ENCODE measurements around the gene SLC44A4.
"Not testable (repeated sequence)": the region's sequence is repeated elsewhere in the genome, so short reads cannot be mapped to it uniquely, and the experiment has no call there.

The SLC44A4 gene

DNA sequence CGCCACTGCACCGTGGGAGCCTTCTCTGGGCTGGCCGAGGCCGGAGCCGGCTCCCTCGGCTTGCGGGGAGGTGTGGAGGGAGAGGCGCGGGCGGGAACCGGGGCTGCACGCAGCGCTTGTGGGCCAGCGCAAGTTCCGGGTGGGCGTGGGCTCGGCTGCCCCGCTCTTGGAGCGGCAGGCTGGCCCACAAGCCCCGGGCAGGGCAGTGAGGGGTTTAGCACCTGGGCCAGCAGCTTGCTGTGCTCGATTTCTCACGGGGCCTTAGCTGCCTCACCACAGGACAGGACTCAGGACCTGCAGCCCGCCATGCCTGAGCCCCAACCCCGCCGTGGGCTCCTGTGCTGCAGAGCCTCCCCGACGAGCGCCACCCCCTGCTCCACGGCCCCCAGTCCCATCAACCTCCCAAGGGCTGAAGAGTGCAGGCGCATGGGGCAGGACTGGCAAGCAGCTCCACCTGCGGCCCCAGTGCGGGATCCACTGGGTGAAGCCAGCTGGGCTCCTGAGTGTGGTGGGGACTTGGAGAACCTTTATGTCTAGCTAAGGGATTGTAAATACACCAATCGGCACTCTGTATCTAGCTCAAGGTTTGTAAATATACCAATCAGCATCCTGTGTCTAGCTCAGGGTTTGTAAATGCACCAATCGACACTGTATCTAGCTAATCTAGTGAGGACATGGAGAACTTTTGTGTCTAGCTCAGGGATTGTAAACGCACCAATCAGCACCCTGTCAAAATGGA is 26.6 kb downstream of the SLC44A4 start:
- FAIRE-seq = not testable (repeated sequence)

DNA sequence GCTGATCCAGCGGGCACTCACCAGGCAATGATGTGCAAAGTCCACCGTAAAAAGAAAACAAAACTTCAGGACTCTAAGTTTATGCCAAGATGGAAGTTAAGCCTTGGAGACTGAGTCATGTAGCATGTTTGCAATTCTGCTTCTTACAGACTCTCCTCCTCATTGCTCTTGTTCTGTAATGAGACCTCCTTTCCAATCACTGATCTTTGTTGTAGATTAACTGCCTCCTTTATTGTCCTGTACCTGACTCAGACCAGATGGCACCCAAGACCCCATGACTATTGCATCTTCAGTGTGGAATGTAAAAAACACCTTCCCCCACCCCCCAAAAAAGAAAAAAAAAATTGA is 27.3 kb downstream of the SLC44A4 start:
- no peak for FAIRE-seq

DNA sequence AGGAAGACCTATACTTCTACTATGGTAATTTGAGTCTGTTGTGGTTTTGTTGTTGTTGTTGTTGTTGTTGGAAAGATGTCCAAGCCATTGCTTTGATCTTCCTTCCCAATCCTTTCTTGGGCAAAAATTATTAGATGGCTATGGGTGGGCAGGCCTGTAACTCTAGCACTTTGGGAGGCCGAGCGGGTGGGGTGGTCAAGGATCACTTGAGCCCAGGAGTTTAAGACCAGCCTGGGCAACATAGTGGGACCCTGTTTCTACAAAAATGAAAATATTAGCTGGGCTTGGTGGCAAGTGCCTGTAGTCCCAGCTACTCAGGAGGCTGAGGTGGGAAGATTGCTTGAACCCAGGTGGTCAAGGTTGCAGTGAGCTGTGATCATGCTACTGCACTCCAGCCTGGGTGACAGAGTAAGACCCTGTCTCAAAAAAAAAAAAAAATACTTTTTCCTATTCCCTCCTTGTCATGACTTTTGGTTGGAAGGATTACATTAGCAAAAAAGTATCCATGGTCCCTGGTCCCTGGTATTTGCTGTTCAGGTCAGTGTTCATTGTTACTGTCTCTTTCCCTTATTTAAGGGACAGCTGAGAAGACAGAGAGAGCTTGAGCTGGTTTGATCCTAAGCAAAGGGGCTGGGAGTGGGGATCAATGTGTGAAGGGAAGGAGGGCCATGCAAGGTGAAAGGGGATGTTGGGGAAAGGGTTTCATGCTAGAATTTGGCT is 27.9 kb downstream of the SLC44A4 start:
- FAIRE-seq = no peak

DNA sequence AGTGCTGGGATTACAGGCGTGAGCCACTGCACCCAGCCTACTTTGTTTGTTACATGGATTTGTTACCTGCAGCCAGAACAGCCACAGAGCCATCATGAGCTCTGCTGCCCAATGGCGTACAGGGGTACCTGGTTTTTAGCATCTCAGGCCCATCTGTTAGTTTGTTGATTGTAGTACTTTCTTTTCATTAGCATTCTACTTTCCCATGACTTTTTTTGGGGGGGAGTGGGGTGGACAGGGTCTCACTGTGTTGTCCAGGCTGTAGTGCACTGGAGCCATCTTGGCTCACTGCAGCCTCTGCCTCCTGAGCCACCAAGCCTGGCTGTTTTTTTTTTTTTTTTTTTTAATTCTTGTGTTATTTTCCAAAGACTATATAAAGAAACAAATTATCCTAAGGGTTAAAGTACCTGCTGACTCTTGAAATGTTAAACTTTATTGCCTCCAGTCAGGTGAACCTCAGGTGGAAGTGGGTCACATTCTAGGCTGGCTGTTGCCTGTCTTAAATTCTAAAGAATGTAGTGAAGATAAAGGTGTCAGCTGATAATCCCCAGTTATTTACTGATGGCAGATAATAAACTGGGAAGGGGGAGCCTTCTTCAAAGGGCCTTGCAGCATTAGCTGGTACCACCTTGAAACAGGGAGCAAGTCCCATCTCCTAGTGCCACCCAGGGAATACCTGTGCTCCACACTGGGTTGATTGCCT is 31.4 kb downstream of the SLC44A4 start:
- FAIRE-seq = no peak

DNA sequence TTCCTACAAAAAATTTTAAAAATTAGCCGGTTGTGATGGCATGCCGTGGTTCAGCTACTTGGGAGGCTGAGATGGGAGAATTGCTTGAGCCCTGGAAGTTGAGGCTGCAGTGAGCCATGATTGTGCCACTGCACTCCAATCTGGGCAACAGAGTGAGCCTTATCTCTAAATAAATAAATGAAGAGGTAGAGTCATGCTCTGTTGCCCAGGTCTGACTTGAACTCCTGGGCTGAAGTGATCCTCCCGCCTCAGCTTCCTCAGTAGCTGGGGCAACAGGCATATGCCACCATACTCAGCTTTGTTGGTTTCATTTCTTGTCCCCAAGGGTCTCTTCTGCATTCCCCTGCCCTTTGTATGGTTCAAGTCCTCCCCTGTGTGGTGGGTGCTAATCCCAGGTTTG is 34.3 kb downstream of the SLC44A4 start:
- no peak for FAIRE-seq

DNA sequence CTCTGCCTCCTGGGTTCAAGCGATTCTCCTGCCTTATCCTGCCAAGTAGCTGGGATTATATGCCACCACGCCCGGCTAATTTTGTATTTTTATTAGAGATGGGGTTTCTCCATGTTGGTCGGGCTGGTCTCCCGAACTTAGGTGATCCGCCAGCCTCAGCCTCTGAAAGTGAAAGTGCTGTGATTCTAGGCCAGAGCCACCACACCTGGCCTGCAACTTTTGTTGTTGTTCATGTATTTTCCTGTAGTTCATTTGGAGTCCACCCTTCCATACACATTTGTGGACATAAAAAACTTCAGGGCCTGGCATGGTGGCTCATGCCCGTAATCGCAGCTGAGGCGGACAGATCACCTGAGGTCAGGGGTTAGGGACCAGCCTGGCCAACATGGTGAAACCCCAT is 36.7 kb downstream of the SLC44A4 start:
- FAIRE-seq = no peak

DNA sequence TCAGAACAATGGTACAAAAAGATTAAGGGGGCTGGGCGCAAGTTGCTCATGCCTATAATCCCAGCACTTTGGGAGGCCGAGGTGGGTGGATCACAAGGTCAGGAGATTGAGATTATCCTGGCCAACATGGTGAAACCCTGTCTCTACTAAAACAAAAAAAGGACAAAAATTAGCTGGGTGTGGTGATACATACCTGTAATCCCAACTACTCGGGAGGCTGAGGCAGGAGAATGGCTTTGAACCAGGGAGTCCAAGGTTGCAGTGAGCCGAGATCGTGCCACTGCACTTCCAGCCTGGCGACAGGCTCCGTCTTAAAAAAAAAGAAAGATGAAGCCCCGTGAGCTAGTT is 39.0 kb downstream of the SLC44A4 start:
- FAIRE-seq = not testable (repeated sequence)

DNA sequence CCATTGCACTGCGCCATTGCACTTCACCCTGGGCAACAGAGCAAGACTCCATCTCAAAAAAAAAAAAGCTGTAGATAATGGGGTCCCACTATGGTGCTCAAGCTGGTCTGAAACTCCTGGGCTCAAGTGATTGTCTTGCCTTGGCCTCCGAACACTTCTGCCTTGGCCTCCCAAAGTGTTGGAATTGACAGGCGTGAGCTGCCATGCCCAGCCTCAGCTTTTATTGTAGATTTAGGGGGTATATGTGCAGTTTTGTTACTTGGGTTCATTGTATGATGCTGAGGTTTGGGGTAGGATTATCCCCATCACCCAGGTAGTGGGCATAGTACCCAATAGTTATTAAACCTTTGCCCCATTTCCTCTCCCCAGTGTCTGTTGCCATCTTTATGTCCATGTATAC is 39.8 kb downstream of the SLC44A4 start:
- no peak for FAIRE-seq

DNA sequence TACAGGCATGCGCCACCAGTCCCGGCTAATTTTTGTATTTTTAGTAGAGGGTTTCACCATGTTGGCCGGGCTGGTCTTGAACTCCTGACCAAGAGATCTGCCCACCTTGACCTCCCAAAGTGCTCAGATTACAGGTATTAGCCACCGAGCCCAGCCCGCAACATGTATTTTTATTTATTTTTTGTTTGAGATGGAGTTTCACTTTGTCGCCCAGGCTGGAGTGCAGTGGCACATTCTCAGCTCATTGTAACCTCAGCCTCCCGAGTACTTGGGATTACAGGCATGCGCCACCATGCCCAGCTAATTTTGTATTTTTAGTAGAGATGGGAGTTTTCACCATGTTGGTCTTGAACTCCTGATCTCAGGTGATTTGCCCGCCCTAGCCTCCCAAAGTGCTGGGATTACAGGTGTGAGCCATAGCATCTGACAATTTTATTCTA is 40.7 kb downstream of the SLC44A4 start:
- not testable (repeated sequence) for FAIRE-seq

DNA sequence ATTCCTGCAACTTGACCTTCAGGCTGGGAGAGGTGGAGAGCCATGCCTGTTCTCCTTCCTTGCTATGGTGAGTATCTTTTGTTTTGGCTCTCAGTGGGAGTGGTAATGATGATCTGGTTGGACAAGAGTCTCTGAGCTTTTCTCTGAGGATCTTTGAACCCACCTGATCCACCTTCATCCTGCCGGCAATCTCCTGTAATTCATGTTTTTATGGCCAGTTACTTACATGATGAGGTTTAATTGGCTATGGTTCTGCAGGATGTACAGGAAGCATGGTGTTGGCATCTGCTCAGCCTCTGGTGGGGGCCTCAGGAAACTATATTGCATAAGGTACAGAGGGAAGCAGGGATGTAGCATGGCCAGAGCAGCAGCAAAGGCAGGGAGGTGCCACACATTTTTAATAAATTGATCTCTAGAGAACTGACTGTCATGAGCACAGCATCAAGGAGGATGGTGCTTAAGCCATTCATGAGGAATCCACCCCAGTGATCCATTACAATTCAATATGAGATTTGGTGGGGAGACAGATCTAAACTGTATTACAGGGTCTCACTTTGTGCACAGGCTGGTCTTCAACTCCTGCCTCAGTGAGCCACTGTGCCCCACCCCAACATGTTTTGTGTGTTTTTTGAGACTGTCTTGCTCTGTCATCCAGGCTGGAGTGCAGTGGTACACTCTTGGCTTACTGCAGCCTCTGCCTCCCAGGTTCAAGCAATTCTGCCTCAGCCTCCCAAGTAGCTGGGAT is 41.3 kb downstream of the SLC44A4 start:
- FAIRE-seq = no peak

DNA sequence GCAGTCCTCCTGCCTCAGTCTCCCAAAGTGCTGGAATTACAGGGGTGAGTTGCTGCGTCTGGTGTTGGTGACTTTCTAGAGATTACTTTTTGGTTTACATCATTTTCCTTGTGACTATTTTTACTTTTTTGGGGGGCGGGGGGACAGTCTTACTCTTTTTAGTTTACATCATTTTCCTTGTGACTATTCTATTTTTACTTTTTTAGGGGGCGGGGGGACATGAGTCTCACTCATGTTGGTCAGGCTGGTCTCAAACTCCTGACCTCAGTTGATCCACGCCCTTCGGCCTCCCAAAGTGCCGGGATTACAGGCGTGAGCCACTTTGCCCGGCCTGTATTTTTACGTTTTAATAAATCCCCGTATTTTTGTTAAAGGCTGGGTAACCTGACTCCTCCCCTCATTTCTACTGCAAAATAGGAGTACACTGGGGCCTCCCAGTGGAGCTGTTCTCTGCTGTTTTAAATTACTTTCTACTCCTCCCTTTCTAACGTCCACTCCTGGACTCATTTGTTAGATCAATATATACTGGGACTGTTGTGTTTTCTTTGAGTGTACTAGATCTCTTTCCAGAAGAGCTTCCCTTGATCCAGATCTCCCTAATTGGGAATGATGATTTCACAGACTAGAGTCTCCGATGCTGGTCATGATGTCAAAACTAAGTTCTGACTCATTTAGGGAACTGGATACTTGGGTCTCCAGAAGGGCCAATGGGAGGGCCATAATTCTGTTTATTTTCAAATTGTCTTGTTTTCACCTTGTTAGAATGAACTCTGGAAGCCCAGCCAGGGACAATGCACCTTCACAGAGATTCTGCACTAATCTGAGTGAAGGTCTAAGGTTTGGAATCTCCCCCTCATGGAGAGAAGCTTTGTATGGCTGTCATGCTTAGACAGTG is 42.1 kb downstream of the SLC44A4 start:
- no peak for FAIRE-seq

DNA sequence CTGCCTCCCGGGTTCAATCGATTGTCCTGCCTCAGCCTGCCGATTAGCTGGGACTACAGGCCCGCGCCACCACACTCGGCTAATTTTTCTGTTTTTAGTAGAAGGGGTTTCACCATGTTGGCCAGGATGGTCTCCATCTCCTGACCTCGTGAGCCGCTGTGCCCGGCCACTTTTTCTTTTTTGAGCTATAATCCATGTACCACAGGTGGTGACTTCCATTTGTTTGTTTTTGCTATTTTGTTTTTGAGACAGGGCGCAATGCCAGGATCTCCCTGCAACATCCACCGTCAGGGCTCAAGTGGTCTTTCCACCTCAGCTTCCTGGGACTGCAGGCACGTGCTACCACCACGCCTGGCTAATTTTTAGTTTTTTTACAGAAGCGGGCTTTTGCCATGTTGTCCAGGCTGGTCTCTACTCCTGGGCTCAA is 42.7 kb downstream of the SLC44A4 start:
- FAIRE-seq = no peak

DNA sequence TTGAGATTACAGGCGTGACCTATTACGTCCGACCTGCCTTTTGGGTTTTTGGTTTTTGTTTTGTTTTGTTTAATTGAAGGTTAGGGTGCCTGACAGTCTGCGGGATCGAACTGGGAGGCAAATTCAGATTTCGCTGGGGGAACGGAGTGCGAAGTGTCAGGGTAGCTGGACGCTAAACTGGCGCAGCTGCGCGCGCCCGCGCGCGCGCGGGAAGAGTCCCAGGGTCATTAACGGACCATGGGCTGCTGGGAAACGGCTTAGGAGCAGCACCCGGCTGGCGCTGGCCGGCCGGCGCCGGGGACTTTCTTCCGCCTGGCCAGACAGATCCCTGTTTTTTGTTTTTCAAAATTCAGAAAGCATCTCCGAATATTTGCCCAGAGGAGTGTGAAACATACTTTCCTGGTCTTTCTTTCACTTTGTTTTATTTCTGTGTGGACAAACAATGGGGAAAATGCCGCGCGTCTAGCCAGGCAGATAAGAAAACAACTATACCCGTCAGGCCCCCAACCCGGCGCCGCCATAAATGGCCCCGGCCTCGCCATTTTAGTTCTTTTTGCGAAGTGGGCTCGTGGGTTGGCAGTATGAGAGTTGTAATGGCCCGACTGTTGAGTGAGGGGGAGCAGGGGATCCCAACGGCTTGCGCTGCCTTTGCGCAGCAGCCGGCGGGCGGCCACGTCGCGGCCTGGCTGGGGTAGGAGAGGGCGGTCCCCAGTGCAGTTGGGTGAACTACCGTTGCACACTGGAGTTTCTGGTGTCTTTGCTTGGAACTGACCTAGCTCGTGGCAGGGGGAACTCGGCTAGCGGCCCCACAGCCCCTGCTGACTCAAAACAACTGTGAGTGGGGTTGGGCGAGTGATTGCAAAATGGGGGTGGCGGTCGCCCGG is 44.2 kb downstream of the SLC44A4 start:
- peak; percentile 85 for FAIRE-seq

DNA sequence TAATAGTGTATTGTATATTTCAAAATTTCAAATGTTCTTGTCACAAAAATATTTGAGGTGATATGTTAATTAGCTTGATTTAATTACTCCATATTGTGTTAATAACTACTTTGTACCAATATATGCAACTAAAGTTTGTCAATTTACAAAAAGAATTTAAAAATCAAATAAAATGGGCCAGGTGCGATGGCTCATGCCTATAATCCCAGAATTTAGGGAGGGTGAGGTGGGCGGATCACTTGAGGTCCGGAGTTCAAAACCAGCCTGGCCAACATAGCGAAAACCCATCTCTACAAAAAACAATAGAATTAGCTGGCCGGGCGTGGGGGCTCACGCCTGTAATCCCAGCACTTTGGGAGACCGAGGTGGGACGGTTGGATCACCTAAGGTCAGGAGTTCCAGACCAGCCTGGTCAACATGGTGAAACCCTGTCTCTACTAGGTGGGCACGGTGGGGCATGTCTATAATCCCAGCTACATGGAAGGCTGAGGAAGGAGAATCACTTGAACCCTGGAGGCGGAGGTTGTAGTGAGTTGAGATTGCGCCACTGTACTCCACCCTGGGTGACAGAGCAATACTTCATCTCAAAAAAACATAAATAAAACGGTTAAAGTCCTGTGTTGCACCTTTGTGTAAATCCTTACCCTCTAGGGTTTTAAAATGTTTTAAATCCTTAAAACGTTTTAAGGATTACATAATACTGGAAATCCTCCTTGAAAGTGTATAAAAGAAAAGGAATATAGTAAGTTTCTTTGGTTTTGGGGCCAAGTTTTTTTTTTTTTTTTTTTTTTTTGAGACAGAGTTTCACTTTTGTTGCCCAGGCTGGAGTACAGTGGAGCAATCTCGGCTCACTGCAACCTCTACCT is 47.2 kb downstream of the SLC44A4 start:
- no peak for FAIRE-seq

DNA sequence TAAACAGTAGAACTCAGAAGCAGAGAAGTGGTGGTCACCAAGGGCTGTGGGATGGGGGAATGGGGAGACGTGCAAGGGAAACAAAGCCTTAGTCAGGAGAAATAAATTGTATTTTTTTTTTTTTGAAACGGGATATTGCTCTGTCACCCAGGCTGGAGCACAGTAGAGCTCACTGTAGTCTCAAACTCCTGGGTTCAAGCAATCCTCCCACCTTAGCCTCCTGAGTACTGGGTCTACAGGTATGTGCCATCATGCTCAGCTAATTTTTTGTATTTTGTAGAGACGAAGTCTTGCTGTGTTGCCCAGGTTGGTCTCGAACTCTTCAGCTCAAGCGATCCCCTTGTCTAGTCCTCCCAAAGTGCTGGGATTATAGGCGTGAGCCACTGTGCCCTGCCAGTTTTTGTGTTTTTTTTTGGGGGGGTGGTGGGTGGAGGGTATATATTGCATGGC is 47.9 kb downstream of the SLC44A4 start:
- FAIRE-seq = no peak

DNA sequence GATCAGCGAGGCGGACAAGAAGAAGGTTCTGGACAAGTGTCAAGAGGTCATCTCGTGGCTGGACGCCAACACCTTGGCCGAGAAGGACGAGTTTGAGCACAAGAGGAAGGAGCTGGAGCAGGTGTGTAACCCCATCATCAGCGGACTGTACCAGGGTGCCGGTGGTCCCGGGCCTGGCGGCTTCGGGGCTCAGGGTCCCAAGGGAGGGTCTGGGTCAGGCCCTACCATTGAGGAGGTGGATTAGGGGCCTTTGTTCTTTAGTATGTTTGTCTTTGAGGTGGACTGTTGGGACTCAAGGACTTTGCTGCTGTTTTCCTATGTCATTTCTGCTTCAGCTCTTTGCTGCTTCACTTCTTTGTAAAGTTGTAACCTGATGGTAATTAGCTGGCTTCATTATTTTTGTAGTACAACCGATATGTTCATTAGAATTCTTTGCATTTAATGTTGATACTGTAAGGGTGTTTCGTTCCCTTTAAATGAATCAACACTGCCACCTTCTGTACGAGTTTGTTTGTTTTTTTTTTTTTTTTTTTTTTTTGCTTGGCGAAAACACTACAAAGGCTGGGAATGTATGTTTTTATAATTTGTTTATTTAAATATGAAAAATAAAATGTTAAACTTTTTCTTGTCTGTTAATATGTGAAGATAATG is 49.0 kb downstream of the SLC44A4 start:
- peak; percentile 91 for FAIRE-seq

DNA sequence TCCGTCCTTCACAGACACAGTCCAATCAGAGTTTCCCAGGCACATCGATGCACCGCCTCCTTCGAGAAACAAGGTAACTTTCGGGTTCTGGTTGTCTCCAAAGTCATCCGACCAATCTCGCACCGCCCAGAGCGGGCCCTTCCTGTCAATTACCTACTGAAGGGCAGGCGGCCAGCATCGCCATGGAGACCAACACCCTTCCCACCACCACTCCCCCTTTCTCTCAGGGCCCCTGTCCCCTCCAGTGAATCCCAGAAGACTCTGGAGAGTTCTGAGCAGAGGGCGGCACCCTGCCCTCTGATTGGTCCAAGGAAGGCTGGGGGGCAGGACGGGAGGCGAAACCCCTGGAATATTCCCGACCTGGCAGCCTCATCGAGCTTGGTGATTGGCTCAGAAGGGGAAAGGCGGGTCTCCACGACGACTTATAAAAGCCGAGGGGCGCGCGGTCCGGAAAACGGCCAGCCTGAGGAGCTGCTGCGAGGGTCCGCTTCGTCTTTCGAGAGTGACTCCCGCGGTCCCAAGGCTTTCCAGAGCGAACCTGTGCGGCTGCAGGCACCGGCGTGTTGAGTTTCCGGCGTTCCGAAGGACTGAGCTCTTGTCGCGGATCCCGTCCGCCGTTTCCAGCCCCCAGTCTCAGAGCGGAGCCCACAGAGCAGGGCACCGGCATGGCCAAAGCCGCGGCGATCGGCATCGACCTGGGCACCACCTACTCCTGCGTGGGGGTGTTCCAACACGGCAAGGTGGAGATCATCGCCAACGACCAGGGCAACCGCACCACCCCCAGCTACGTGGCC is 51.3 kb downstream of the SLC44A4 start, which contains the start of gene HSPA1B:
TSS of gene HSPA1B (plus strand) at position 453 of the 794 bp plus-strand sequence. CDS start at position 666, 213 bp downstream.
- peak; percentile 98 for FAIRE-seq

DNA sequence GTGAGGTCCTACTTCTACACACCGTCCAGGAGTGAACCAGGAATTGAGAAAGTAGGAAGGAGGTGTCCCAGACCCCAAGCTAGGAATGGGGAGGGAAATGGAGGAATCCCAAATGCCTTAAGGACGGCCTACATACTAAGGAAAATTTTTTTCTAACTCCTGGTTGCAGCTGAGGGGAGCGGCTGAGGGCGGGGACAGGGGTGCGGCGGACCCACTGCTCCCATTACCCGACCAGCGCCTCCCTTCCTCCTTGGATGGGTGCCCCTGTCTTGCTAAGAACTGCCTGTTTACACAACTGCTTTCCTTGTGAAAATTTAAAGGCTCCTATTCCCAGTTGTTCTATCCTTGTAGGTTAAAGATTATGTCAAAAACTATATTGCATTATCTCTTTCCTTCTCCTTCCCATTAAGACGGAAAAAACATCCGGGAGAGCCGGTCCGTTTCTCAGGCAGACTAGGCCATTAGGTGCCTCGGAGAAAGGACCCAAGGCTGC is 52.0 kb downstream of the SLC44A4 start:
- no peak for FAIRE-seq

Data from G401.6 (cell line).